MM.1S (cell line): Measurements from ENCODE around the gene SORBS2.

Source experiments
- CTCF ChIP-seq: fragments of 300-600 bp; sonication (generic); IDR thresholded peaks from 2 replicates; pipeline ENCODE4 v1.5.1; 2016; ENCODE audit warnings: antibody characterized with exemption, low read length, mixed read lengths
- EZH2 ChIP-seq: fragments of 300-600 bp; sonication (generic); optimal IDR thresholded peaks from 2 replicates; pipeline ENCODE3; 2017; ENCODE audit warnings: low read depth, mild to moderate bottlenecking, antibody characterized with exemption, low read length, mixed read lengths

- TF ChIP-seq CTCF = no peak
- no peak for TF ChIP-seq EZH2
Observed at GRCh38 chr4:185801471-185801870, 10.5 kb downstream of the SORBS2 start.
